ENCODE data around the gene MEIS2.

GRCh38 chr15:36994790-36995189, 105.6 kb downstream of the MEIS2 start:
- TF ChIP-seq CTCF (IDR thresholded peaks at IDR 0.05; ENCODE audit: low read length) (no peak), EZH2 (IDR thresholded peaks at IDR 0.05; ENCODE audit: borderline replicate concordance, low read length) (no peak)

Measured in OCI-LY1 (cell line).